ENCODE data around the gene ANKS1A.
A peak's percentile ranks its signal among the peaks of the same experiment; 100 is the strongest.

The ANKS1A gene

DNA sequence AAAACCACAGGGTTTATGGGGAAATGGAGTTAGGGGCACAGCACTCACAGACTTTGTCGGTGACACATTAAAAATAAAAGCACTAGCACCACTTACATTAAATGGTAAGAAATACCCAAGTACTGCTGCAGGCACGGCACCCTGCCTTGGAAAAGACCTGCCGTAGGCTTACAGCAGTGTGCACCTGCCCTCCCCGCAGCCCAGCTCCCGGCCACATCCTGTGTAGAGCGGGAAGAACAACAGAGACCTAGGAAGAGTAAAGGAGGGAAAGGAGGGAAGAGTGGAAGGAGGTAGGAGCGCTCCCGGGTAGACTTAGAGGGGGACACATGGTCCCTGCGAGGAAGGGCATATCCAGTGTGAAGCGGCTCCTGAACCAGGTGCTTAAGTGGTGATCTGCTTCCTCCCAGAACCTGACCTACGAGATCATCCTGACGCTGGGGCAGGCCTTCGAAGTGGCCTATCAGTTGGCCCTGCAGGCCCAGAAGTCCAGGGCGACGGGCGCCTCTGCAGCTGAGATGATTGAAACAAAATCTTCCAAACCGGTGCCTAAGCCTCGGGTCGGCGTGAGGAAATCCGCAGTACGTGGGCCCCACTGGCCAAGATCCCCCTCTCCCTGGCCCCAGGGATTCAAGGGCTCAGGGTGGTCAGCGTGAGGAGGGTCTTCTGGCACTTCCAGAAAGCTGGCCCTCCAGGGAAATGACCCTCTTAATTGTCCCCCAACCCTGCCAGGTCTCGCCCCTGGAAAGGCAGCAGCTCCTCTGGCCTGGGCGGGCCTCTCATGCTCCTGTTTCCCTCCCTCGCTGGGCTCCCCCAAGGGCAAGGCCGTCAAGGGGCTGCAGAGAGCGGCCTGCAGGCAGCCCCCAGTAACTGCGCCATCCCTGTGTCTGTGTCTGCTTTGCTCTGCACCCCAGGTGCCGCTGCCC is 196.6 kb downstream of the ANKS1A start:
- Mint-ChIP-seq H3K27me3 (ENCODE audit: low read depth) (no peaks in the 10 kb centered on the region), H3K4me1 (peaks cover 23% of the 10 kb centered on the region), H3K27ac (no peak overlapping the region), H3K4me3 (no peak overlapping the region), H3K36me3 (ENCODE audit: low read depth) (peaks cover 40% of the 10 kb centered on the region), H3K9me3 (no peaks in the 10 kb centered on the region)
- TF ChIP-seq, protein P1, sequence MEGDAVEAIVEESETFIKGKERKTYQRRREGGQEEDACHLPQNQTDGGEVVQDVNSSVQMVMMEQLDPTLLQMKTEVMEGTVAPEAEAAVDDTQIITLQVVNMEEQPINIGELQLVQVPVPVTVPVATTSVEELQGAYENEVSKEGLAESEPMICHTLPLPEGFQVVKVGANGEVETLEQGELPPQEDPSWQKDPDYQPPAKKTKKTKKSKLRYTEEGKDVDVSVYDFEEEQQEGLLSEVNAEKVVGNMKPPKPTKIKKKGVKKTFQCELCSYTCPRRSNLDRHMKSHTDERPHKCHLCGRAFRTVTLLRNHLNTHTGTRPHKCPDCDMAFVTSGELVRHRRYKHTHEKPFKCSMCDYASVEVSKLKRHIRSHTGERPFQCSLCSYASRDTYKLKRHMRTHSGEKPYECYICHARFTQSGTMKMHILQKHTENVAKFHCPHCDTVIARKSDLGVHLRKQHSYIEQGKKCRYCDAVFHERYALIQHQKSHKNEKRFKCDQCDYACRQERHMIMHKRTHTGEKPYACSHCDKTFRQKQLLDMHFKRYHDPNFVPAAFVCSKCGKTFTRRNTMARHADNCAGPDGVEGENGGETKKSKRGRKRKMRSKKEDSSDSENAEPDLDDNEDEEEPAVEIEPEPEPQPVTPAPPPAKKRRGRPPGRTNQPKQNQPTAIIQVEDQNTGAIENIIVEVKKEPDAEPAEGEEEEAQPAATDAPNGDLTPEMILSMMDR (IDR thresholded peaks at IDR 0.05; ENCODE audit: unreplicated experiment in 3 of 3) = no peak

DNA sequence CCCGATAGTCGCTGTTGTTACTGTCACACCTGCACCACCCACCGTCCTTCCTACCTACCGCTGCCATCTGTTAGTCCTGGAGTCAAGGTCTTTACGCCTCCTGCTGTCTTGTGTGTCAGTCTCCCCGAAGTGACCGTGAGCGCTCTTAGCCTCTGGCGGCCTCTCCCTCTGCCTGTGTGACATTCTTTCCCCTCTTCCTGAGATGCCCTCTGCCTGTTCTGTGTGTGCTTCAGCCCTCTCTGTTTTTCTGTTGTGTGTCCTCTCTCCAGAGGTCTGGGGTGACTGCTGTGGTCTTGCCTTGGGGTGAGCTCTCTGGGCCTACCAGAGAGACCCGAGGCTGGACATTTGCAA is 197.2 kb downstream of the ANKS1A start:
- Mint-ChIP-seq H3K4me1 (peaks cover 28% of the 10 kb centered on the region), H3K4me3 (peak overlapping the region in 1 of 3 experiments; percentile 21), H3K27me3 (ENCODE audit: low read depth) (no peaks in the 10 kb centered on the region), H3K27ac (no peak overlapping the region), H3K9me3 (no peaks in the 10 kb centered on the region), H3K36me3 (ENCODE audit: low read depth) (peaks cover 42% of the 10 kb centered on the region)
- TF ChIP-seq, protein P1 (IDR thresholded peaks at IDR 0.05; ENCODE audit: unreplicated experiment in 3 of 3) = no peak

DNA sequence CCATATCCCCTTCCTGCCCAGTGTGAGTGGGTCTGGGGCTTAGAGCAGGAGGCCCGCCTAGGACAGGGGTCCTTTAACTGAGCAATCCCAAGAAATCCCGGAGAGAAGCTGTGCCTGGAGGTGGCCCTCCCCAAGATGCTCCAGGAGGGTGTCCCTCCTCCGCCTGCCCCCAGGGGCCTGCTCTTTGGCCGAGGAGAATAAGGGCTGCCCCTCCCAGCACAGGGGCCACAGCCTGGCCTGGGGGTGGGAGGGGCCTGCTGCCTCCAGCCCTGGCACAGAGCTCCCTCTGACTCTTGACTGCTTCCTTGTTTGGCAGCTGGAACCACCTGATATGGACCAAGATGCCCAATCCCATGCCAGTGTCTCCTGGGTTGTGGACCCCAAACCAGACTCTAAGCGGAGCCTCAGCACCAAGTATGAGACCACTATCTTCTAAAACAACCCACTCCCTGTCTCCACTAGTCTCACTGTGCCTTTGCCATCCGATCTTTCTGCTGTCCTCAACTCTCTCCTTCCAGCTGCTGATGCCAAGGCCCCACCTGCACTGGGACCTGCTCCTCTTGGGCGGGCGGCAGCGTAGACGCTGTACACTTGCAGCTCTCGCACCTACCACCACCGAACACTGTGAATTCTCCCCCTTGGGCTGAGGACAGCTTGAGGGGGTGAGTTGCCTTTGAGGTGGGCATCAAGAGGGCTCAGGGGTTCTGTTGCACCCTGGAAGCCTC is 197.7 kb downstream of the ANKS1A start:
- Mint-ChIP-seq H3K36me3 (ENCODE audit: low read depth) (peaks cover 39% of the 10 kb centered on the region), H3K27me3 (ENCODE audit: low read depth) (no peaks in the 10 kb centered on the region), H3K27ac (no peak overlapping the region), H3K9me3 (no peaks in the 10 kb centered on the region), H3K4me1 (peaks cover 28% of the 10 kb centered on the region), H3K4me3 (peak overlapping the region in 1 of 3 experiments; percentile 21)
- TF ChIP-seq, protein P1 (IDR thresholded peaks at IDR 0.05; ENCODE audit: unreplicated experiment in 3 of 3) = no peak

DNA sequence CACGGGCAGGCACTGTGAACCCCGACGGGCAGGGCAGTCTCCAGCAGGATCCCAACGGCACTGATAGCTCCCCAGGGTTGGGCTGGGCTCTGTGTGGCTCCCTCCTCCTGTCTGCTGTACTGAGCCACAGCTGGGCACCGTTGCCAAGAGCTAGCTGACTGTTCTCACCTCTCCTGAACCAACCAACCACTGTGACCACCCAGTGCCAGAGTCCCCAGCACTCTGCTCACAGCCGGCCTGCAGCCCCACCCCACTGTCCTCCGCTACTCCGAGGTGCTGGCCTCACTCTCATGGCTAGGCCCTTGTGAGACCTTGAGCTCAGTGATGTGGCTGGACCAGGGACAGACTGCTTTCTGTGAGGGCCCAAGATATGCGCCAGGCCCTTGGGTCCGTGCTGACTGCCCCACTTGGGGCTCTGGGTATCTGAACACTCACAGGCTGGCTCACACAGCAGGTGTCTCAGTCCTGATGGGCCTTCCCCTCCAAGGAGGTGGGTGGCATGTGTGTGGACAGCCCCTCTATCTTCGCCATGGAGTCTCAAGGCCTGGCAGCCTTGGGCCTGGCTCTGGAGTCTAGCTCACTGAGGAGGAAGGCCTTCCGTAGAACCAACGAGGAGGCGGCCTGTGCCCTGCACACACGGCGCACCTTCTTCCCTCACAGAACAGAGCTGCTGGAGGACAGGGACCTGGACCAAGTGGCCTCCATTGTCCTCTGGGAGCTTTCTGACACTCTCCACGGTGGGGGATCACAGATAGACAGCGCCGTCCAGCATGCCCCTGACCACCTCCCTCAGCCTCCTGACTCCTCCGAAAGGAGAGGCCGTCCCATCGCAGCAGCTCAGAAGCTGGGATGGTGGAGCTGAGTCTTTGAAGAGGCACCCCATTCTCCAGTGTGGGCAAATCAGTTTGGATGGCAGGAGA is 198.6 kb downstream of the ANKS1A start:
- no peaks in the 10 kb centered on the region for H3K9me3 Mint-ChIP-seq
- no peaks in the 10 kb centered on the region for H3K27me3 Mint-ChIP-seq (ENCODE audit: low read depth)
- no peak overlapping the region for H3K27ac Mint-ChIP-seq
- TF ChIP-seq, protein P1 (IDR thresholded peaks at IDR 0.05; ENCODE audit: unreplicated experiment in 3 of 3) = no peak
- peaks cover 37% of the 10 kb centered on the region for H3K36me3 Mint-ChIP-seq (ENCODE audit: low read depth)
- H3K4me1 Mint-ChIP-seq = peaks cover 34% of the 10 kb centered on the region
- no peak overlapping the region for H3K4me3 Mint-ChIP-seq

DNA sequence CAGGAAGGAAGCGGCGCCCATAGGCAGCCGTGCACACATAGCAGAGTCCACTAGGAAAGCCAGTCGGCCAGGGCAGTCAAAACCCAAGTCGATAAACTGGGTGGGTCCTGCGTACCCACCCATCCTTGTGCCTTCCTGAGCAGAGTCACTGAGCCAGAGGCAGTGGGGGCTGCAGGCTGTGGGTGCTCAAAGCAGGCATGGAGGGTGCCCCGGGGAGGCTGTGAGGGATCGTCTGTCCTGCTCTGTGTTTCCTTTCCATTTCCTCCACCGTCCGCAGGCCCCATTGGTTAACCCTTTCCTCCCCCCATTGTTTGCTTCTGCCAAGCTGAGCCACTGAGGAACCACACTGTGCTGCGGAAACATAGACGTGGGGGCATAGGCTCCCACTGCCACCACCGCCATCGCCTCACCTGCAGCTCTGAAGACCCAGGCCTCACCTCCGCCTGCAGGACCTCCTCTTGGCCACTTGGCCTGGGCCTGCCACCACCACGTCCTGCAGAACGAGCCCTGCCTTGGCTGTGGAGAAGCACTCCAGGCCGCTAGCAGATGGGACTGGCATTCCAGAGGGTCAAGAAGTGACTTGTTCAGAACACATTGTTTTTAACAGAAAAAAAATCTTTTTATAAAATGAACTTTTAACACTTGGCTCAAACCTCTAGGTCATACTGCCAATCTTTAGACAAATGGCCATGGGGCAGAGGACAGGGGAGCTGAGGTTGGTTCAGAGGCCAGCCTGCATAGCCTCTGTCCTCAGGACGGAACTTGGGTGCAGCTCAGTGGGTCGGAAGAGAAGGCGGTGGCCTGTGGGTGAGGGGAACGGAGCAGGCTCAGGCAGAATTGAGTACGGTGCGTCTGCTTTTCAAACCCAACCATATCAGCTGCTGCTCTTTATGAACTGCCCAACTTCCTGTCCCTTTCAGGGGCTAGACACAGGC is 199.5 kb downstream of the ANKS1A start:
- no peaks in the 10 kb centered on the region for H3K9me3 Mint-ChIP-seq
- H3K36me3 Mint-ChIP-seq (ENCODE audit: low read depth) = peaks cover 37% of the 10 kb centered on the region
- no peaks in the 10 kb centered on the region for H3K27me3 Mint-ChIP-seq (ENCODE audit: low read depth)
- H3K4me1 Mint-ChIP-seq = peaks cover 43% of the 10 kb centered on the region
- no peak overlapping the region for H3K27ac Mint-ChIP-seq
- no peak overlapping the region for H3K4me3 Mint-ChIP-seq
- TF ChIP-seq, protein P1 (IDR thresholded peaks at IDR 0.05; ENCODE audit: unreplicated experiment in 3 of 3) = no peak
